ENCODE data around the gene ISLR2.

The ISLR2 gene

GRCh38 chr15:74121858-74122257 is 8.5 kb upstream of the ISLR2 start:
- Histone ChIP-seq H3K4me1 (ENCODE audit: control insufficient read depth, insufficient read depth, low read length) (peaks cover 10% of the 10 kb centered on the region), H3K27ac (ENCODE audit: extremely low read depth, low read depth, low read length) (no peak overlapping the region), H3K9me3 (ENCODE audit: control insufficient read depth, insufficient read depth, low read depth, low read length) (no peaks in the 10 kb centered on the region), H3K36me3 (ENCODE audit: control insufficient read depth in 2 of 2, insufficient read depth in 1 of 2, low read length in 2 of 2) (no peaks in the 10 kb centered on the region), H3K4me3 (ENCODE audit: low read depth, low read length) (no peak overlapping the region)
- ChIA-PET CTCF (interaction anchor here (0.8 to 4.7 kb wide), 9 partner anchors 12 to 201 kb away, joined by 3 to 27 read pairs (median 4); no protein-coding TSS in a partner anchor), POLR2A (interaction anchor here (1.1 to 1.2 kb wide), 2 partner anchors 38 to 80 kb away, joined by 3 read pairs; partner anchors contain the start of gene STRA6)
- TF ChIP-seq TSHZ1 (tag by site-specific recombination; IDR thresholded peaks at IDR 0.05; ENCODE audit: borderline replicate concordance) = no peak
- TF ChIP-seq ZNF514 (tag by site-specific recombination; IDR thresholded peaks at IDR 0.05) = no peak
- TF ChIP-seq ZNF335 (tag by site-specific recombination; conservative IDR thresholded peaks at IDR 0.05) = no peak
- TF ChIP-seq PRDM10 (tag by site-specific recombination; IDR thresholded peaks at IDR 0.05) = no peak
- no peak for TF ChIP-seq GLI4 (tag by site-specific recombination; IDR thresholded peaks at IDR 0.05)
- no peak for TF ChIP-seq ZNF10 (tag by site-specific recombination; IDR thresholded peaks at IDR 0.05)
- TF ChIP-seq ZNF600 (tag by site-specific recombination; IDR thresholded peaks at IDR 0.05) = no peak
- no peak for TF ChIP-seq ZNF555 (tag by site-specific recombination; conservative IDR thresholded peaks at IDR 0.05)
- TF ChIP-seq ZNF510 (tag by site-specific recombination; IDR thresholded peaks at IDR 0.05; ENCODE audit: insufficient replicate concordance) = no peak
- no peak for TF ChIP-seq ZNF473 (tag by site-specific recombination; IDR thresholded peaks at IDR 0.05)
- no peak for TF ChIP-seq PRDM6 (tag by site-specific recombination; IDR thresholded peaks at IDR 0.05)

- H3K27ac ChIP-seq (ENCODE audit: extremely low read depth, low read depth, low read length) = no peak overlapping the region
- H3K4me1 ChIP-seq (ENCODE audit: control insufficient read depth, insufficient read depth, low read length) = peaks cover 10% of the 10 kb centered on the region
- H3K9me3 ChIP-seq (ENCODE audit: control insufficient read depth, insufficient read depth, low read depth, low read length) = no peaks in the 10 kb centered on the region
- TF ChIP-seq GLIS1 (tag by site-specific recombination; IDR thresholded peaks at IDR 0.05) (peak; percentile 9; the same call in 1 of the 2 replicates), ZSCAN18 (tag by site-specific recombination; IDR thresholded peaks at IDR 0.05) (no peak)
- no peak overlapping the region for H3K4me3 ChIP-seq (ENCODE audit: low read depth, low read length)
- ChIA-PET CTCF (interaction anchor here (0.6 to 4.7 kb wide), 13 partner anchors 12 to 211 kb away, joined by 3 to 27 read pairs (median 3); no protein-coding TSS in a partner anchor), POLR2A (interaction anchor here (1.1 to 1.2 kb wide), 2 partner anchors 37 to 80 kb away, joined by 3 read pairs; partner anchors contain the start of gene STRA6)
- H3K36me3 ChIP-seq (ENCODE audit: control insufficient read depth in 2 of 2, insufficient read depth in 1 of 2, low read length in 2 of 2) = no peaks in the 10 kb centered on the region
Measured at GRCh38 chr15:74122403-74123130, 7.8 kb upstream of the ISLR2 start.

Data from HEK293 (cell line).